ENCODE results near the gene TIGAR. TPM values are rescaled to one million over a fixed set of nuclear protein-coding genes. Genes with fewer than 3 reads are reported as not detected.

TIGAR gene
- total RNA-seq, 1 donor: 11.5 TPM

DNA sequence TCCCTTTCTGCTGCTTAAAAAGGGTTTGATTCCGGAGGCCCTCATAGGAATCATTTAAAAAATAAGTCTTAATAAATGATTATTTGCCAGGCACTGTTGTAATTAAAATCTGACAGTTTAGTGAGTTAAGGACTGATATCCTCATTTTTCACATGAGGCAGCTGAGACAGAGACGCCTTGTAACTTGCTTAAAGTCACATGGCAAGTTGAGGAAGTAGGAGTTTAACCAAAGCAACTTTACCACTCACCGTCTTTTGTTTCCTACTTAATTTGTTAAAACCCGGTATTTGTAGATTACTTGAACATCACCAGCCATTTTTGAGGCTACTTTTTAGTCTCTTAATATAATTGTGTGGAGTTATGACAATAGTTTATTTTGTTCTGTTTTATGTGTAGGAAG lies 2.4 kb downstream of the TIGAR start:
- no peak for DNase-seq (ENCODE audit: low read depth)
- no peak overlapping the region for H3K4me3 ChIP-seq (ENCODE audit: low read depth, low read length)
- TF ChIP-seq, protein P1, sequence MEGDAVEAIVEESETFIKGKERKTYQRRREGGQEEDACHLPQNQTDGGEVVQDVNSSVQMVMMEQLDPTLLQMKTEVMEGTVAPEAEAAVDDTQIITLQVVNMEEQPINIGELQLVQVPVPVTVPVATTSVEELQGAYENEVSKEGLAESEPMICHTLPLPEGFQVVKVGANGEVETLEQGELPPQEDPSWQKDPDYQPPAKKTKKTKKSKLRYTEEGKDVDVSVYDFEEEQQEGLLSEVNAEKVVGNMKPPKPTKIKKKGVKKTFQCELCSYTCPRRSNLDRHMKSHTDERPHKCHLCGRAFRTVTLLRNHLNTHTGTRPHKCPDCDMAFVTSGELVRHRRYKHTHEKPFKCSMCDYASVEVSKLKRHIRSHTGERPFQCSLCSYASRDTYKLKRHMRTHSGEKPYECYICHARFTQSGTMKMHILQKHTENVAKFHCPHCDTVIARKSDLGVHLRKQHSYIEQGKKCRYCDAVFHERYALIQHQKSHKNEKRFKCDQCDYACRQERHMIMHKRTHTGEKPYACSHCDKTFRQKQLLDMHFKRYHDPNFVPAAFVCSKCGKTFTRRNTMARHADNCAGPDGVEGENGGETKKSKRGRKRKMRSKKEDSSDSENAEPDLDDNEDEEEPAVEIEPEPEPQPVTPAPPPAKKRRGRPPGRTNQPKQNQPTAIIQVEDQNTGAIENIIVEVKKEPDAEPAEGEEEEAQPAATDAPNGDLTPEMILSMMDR (IDR thresholded peaks at IDR 0.05; ENCODE audit: insufficient read depth, low read length): no peak

DNA sequence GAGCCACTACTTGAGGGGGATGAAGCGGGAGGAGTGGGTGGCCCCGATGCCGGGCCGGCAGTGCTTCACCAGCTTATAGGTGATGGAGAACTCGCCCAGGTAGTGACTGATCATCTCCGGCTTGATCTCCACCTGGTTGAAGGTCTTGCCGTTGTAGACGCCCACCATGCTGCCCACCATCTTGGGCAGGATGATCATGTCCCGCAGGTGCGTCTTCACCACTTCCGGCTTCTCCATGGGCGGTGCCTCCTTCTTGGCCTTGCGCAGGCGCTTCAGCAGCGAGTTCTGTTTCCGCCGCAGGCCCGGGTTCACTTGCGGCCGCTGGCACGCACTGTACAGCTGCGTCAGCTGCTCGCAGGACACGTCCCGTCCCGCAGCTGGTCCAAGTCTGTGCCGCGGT lies 3.4 kb downstream of the TIGAR start:
- DNase-seq (ENCODE audit: low read depth): no peak
- TF ChIP-seq, protein P1 (IDR thresholded peaks at IDR 0.05; ENCODE audit: insufficient read depth, low read length): no peak
- no peak overlapping the region for H3K4me3 ChIP-seq (ENCODE audit: low read depth, low read length)

DNA sequence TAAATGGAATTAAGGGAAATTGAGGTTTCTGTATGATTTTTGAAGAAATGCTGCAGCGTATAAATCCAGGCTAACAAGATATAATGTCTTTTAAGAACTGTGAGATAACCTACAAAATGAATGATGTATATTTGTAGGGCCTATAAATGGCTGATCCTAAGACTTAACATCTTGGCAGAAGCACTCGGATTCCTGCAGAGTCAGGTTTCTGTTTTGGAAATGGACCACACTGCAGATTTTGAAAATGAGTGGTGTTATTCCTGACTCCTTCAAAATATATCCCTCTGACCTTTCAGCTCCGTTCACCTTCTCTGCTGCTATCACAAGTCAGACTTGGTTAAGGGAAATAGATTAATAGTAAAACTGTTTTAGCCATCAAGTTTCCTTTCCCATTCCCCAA lies 5.0 kb downstream of the TIGAR start:
- no peak for DNase-seq (ENCODE audit: low read depth)

DNA sequence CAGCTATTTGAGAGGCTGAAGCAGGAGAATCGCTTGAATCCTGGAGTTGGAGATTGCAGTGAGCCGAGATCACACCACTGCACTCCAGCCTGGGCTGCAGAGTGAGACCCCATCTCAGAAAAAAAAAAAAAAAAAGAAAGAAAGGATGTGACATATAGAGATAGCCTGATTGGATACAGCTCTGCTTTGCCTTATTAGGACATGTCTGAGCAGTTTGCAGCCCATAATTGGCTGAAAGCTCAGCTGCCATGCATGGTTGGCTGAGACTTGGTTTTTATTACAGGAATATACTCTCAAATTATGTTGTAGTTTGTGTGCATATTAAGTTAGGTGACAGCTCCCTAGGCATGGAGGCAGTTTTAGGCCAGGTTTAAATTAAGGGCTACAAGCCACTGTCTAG lies 6.3 kb downstream of the TIGAR start:
- TF ChIP-seq, protein P1 (IDR thresholded peaks at IDR 0.05; ENCODE audit: insufficient read depth, low read length): no peak
- H3K4me3 ChIP-seq (ENCODE audit: low read depth, low read length): no peak overlapping the region
- no peak for DNase-seq (ENCODE audit: low read depth)

More for the DNA sequence above, 5.0 kb downstream of the TIGAR start:
- TF ChIP-seq, protein P1 (IDR thresholded peaks at IDR 0.05; ENCODE audit: insufficient read depth, low read length): no peak
- H3K4me3 ChIP-seq (ENCODE audit: low read depth, low read length): no peak overlapping the region

DNA sequence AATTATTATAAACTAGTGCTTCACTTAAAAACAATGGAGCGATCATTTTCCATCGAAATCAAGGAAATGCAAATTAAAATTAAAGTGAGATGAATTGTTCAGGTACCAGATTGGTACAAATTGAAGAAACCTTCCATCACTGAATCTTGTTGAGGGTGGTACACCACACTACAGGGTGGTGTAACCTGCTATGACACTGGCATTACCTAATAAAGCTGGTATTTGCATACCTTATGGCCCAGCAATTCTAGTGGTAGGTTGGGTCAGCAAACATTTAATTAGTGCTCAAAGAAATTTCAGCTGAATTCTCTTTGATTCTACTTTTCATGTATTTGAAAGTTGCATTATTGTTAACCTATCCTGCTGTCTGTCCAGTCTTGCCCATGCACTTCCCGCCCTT lies 9.2 kb downstream of the TIGAR start:
- TF ChIP-seq, protein P1 (IDR thresholded peaks at IDR 0.05; ENCODE audit: insufficient read depth, low read length): no peak
- no peak overlapping the region for H3K4me3 ChIP-seq (ENCODE audit: low read depth, low read length)
- no peak for DNase-seq (ENCODE audit: low read depth)

DNA sequence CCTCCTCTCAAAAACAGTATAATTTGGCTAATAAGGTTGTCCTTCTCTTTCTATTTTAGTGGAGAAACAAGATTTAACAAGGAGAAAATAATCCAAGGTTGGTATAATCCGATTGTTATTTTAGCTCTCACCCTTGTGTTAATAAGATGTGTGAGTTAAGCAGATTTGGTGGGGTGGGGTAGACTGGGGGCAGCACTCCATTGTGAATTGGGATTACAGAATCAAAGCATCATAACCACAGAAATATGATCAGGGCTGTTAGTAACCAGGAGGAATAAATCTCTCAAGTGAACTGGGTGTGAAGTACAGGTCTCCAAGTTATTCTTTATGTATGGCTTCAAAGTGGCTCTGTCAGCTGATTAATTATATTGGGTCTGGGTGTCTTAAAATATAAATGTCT lies 10.2 kb downstream of the TIGAR start:
- DNase-seq (ENCODE audit: low read depth): no peak
- TF ChIP-seq, protein P1 (IDR thresholded peaks at IDR 0.05; ENCODE audit: insufficient read depth, low read length): no peak
- no peak overlapping the region for H3K4me3 ChIP-seq (ENCODE audit: low read depth, low read length)

DNA sequence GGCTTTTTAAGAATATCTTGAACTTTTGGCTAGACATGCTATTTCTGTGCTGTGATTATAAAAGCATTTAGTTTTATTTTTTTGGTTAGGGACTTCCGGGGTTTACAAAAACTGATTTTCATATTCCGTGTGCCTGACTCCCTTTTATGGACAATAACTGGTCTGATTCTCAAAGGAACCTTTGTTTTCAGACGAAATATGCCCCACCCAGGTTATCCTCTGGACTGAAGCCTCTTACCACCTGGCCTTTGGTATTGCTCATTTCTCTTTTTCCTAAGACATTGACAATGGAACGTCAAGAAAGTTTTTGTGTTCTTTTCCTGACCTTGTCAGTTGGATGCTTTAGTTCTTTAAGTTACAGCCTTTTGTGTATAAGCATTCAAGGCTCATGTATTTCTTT lies 10.8 kb downstream of the TIGAR start:
- no peak for DNase-seq (ENCODE audit: low read depth)

More for the DNA sequence above, 10.8 kb downstream of the TIGAR start:
- TF ChIP-seq, protein P1 (IDR thresholded peaks at IDR 0.05; ENCODE audit: insufficient read depth, low read length): no peak
- no peak overlapping the region for H3K4me3 ChIP-seq (ENCODE audit: low read depth, low read length)
